MM.1S (cell line): ENCODE results near the gene EFL1.
A peak's percentile ranks its signal among the peaks of the same experiment; 100 is the strongest.

Source experiments
- DNase-seq: peaks from one replicate; pipeline ENCODE4 v3.0.0-alpha.2; 2015
- H2AFZ ChIP-seq: fragments of 300-600 bp; sonication (generic); 2 replicates; pipeline ENCODE4 v1.6.0; 2016; ENCODE audit warnings: antibody characterized with exemption, low read length
- H3F3A ChIP-seq: fragments of 300-600 bp; sonication (generic); 2 replicates; pipeline ENCODE4 v1.6.1; 2016; ENCODE audit warnings: mild to moderate bottlenecking, antibody characterized with exemption, low read length, moderate library complexity, mixed read lengths; ENCODE audit not compliant: insufficient read depth
- H3K27ac ChIP-seq: fragments of 300-600 bp; sonication (generic); 2 replicates; pipeline ENCODE4 v1.5.1; 2016; ENCODE audit warnings: mild to moderate bottlenecking, low read length
- H3K27me3 ChIP-seq: fragments of 300-600 bp; sonication (generic); replicated peaks from 2 replicates; pipeline ENCODE4 v1.6.0; 2016; ENCODE audit warnings: low read length; ENCODE audit not compliant: insufficient read depth
- H3K36me3 ChIP-seq: fragments of 300-600 bp; sonication (generic); replicated peaks from 2 replicates; pipeline ENCODE4 v1.6.1; 2016; ENCODE audit warnings: mild to moderate bottlenecking, low read length, mixed read lengths; ENCODE audit not compliant: insufficient read depth
- H3K4me1 ChIP-seq: fragments of 300-600 bp; sonication (generic); 2 replicates; pipeline ENCODE4 v1.6.1; 2016; ENCODE audit warnings: low read length, mixed read lengths
- H3K4me2 ChIP-seq: fragments of 300-600 bp; sonication (generic); 2 replicates; pipeline ENCODE4 v1.6.0; 2016; ENCODE audit warnings: low read depth, low read length
- H3K4me3 ChIP-seq: fragments of 300-600 bp; sonication (generic); 2 replicates; pipeline ENCODE4 v1.5.1; 2016; ENCODE audit warnings: low read length, mixed read lengths
- H3K79me2 ChIP-seq: fragments of 300-600 bp; sonication (generic); 2 replicates; pipeline ENCODE4 v1.6.1; 2016; ENCODE audit warnings: mixed run types, low read length, mixed read lengths
- H3K9ac ChIP-seq: fragments of 300-600 bp; sonication (generic); 2 replicates; pipeline ENCODE4 v1.6.1; 2016; ENCODE audit warnings: low read length, mixed read lengths
- H3K9me2 ChIP-seq: fragments of 300-600 bp; sonication (generic); replicated peaks from 2 replicates; pipeline ENCODE4 v1.6.1; 2016; ENCODE audit warnings: mild to moderate bottlenecking, low read length, mixed read lengths; ENCODE audit not compliant: insufficient read depth
- H3K9me3 ChIP-seq: fragments of 300-600 bp; sonication (generic); replicated peaks from 2 replicates; pipeline ENCODE4 v1.6.1; 2016; ENCODE audit warnings: mild to moderate bottlenecking, low read length, mixed read lengths; ENCODE audit not compliant: insufficient read depth
- H4K20me1 ChIP-seq: fragments of 300-600 bp; sonication (generic); 2 replicates; pipeline ENCODE4 v1.6.1; 2016; ENCODE audit warnings: mild to moderate bottlenecking, low read length, moderate library complexity, mixed read lengths; ENCODE audit not compliant: insufficient read depth
- CTCF ChIP-seq: fragments of 300-600 bp; sonication (generic); IDR thresholded peaks from 2 replicates; pipeline ENCODE4 v1.5.1; 2016; ENCODE audit warnings: antibody characterized with exemption, low read length, mixed read lengths
- EZH2 ChIP-seq: fragments of 300-600 bp; sonication (generic); optimal IDR thresholded peaks from 2 replicates; pipeline ENCODE3; 2017; ENCODE audit warnings: low read depth, mild to moderate bottlenecking, antibody characterized with exemption, low read length, mixed read lengths
- EZH2phosphoT487 ChIP-seq: fragments of 300-600 bp; sonication (generic); IDR thresholded peaks from 2 replicates; pipeline ENCODE4 v1.6.1; 2018; ENCODE audit warnings: antibody characterized with exemption, low read length

Gene EFL1

GRCh38 chr15:82110144-82110543, 152.4 kb downstream of the EFL1 start:
- Histone ChIP-seq H3K4me2 (no peak overlapping the region), H3K4me3 (no peak overlapping the region), H3K79me2 (no peaks in the 10 kb centered on the region), H3F3A (no peaks in the 10 kb centered on the region), H3K27me3 (no peaks in the 10 kb centered on the region), H3K4me1 (no peaks in the 10 kb centered on the region), H3K9ac (no peak overlapping the region), H3K9me3 (no peaks in the 10 kb centered on the region), H3K27ac (no peak overlapping the region), H3K9me2 (no peaks in the 10 kb centered on the region), H4K20me1 (no peaks in the 10 kb centered on the region), H3K36me3 (no peaks in the 10 kb centered on the region), H2AFZ (no peak overlapping the region)
- no peak for DNase-seq
- TF ChIP-seq EZH2 = no peak
- TF ChIP-seq EZH2phosphoT487 = no peak
- TF ChIP-seq CTCF = no peak

DNA sequence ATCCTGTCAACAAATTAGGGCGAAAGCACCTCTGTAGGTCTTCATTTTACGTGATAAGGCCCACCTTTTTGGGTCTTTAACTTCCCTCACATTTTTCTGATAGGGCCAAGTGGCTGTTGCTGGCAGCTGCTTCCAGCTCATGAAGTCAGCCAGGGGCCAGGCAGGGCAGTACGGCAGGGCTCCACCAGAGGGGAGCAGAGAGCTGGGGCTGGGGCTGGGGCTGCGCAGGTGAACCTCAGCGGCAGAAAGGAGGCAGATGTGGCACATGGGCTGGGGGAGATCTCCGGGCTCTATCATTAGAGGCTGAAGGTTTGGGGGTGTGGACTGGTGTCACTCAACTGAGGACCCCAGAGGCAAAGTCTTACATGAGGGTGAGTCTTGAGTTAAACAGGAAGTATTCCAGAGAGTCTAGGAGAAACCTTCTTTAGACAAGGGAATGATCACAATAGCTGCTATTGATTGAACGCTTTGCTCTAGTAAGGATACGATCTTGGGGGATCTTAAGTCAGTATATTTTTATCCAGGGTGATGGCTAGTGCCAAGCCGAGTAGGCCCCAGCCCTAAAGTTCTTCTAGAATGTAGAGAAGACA, 153.9 kb downstream of the EFL1 start:
- Histone ChIP-seq H3K4me1 (no peaks in the 10 kb centered on the region), H3K9ac (no peak overlapping the region), H3K36me3 (no peaks in the 10 kb centered on the region), H3K4me2 (no peak overlapping the region), H3K79me2 (no peaks in the 10 kb centered on the region), H3K9me3 (no peaks in the 10 kb centered on the region), H3F3A (no peaks in the 10 kb centered on the region), H3K27ac (no peak overlapping the region), H3K9me2 (no peaks in the 10 kb centered on the region), H4K20me1 (no peaks in the 10 kb centered on the region), H3K27me3 (no peaks in the 10 kb centered on the region), H2AFZ (no peak overlapping the region), H3K4me3 (no peak overlapping the region)
- peak; percentile 63 for DNase-seq
- TF ChIP-seq CTCF (peak; percentile 94), EZH2phosphoT487 (no peak)

GRCh38 chr15:82106679-82107078, 155.9 kb downstream of the EFL1 start:
- no peaks in the 10 kb centered on the region for H3K9me2 ChIP-seq
- no peak overlapping the region for H3K4me2 ChIP-seq
- H3F3A ChIP-seq = no peaks in the 10 kb centered on the region
- H4K20me1 ChIP-seq = no peaks in the 10 kb centered on the region
- H3K36me3 ChIP-seq = no peaks in the 10 kb centered on the region
- no peak for DNase-seq
- H3K9me3 ChIP-seq = no peaks in the 10 kb centered on the region
- H3K4me3 ChIP-seq = no peak overlapping the region
- H3K9ac ChIP-seq = no peak overlapping the region
- H3K27me3 ChIP-seq = no peaks in the 10 kb centered on the region
- no peak overlapping the region for H3K27ac ChIP-seq
- TF ChIP-seq EZH2 (no peak), EZH2phosphoT487 (no peak), CTCF (no peak)
- H3K4me1 ChIP-seq = no peaks in the 10 kb centered on the region
- H2AFZ ChIP-seq = no peak overlapping the region
- H3K79me2 ChIP-seq = no peaks in the 10 kb centered on the region
